Measurements from ENCODE around the gene LPIN2.

The LPIN2 gene

DNA sequence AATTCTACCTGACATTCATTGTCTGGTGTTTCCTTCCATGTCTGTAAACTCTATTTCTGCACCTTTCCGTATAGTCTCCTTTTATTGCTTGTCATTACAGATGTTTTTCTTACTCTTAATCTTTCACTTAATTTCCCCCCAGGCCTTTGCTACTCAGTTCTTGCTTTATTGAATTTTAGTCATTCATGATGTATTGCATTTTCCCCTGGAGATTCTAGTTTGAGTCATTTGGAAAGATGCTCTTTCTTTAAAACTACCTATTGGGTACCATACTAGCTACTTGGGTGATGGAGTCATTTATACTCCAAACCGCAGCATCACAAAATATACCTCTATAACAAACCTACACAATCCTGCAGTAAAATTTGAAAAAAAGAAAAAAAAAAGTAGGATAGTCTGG lies 27.2 kb upstream of the LPIN2 start:
- no peak overlapping the region for H3K4me3 ChIP-seq (ENCODE audit: low read depth, low read length, poor library complexity, severe bottlenecking)
- no peaks in the 10 kb centered on the region for H3K9me2 ChIP-seq (ENCODE audit: low read depth, low read length)
- H3K27ac ChIP-seq (ENCODE audit: low read depth, low read length, poor library complexity, severe bottlenecking), result no peak overlapping the region
- no peaks in the 10 kb centered on the region for H3K27me3 ChIP-seq (ENCODE audit: insufficient read depth, low read length)
- H3F3A ChIP-seq (ENCODE audit: insufficient read depth, low read length), result no peaks in the 10 kb centered on the region
- H3K4me1 ChIP-seq (ENCODE audit: insufficient read depth, low read length, severe bottlenecking), result peaks cover 7% of the 10 kb centered on the region
- no peak overlapping the region for H2AFZ ChIP-seq (ENCODE audit: low read length)
- no peaks in the 10 kb centered on the region for H3K36me3 ChIP-seq (ENCODE audit: insufficient read depth, low read length)
- TF ChIP-seq, protein P1, sequence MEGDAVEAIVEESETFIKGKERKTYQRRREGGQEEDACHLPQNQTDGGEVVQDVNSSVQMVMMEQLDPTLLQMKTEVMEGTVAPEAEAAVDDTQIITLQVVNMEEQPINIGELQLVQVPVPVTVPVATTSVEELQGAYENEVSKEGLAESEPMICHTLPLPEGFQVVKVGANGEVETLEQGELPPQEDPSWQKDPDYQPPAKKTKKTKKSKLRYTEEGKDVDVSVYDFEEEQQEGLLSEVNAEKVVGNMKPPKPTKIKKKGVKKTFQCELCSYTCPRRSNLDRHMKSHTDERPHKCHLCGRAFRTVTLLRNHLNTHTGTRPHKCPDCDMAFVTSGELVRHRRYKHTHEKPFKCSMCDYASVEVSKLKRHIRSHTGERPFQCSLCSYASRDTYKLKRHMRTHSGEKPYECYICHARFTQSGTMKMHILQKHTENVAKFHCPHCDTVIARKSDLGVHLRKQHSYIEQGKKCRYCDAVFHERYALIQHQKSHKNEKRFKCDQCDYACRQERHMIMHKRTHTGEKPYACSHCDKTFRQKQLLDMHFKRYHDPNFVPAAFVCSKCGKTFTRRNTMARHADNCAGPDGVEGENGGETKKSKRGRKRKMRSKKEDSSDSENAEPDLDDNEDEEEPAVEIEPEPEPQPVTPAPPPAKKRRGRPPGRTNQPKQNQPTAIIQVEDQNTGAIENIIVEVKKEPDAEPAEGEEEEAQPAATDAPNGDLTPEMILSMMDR (IDR thresholded peaks at IDR 0.05; ENCODE audit: low read length), result no peak
- no peak for TF ChIP-seq EZH2 (IDR thresholded peaks at IDR 0.05; ENCODE audit: borderline replicate concordance, low read length)
- no peak overlapping the region for H3K9ac ChIP-seq (ENCODE audit: low read length)
- H3K79me2 ChIP-seq (ENCODE audit: insufficient read depth, low read length), result no peaks in the 10 kb centered on the region
- no peak overlapping the region for H3K4me2 ChIP-seq (ENCODE audit: low read length)
- H4K20me1 ChIP-seq (ENCODE audit: insufficient read depth, low read length), result no peaks in the 10 kb centered on the region
- H3K9me3 ChIP-seq (ENCODE audit: low read length), result no peaks in the 10 kb centered on the region

- TF ChIP-seq, protein P1 (IDR thresholded peaks at IDR 0.05; ENCODE audit: low read length), result no peak
- no peak for TF ChIP-seq EZH2 (IDR thresholded peaks at IDR 0.05; ENCODE audit: borderline replicate concordance, low read length)
- H3K9ac ChIP-seq (ENCODE audit: low read length), result no peak overlapping the region
These were observed 24.5 kb upstream of the LPIN2 start for GRCh38 chr18:3037423-3037915.

GRCh38 chr18:3036108-3036507 lies 23.2 kb upstream of the LPIN2 start:
- Histone ChIP-seq H3K4me3 (ENCODE audit: low read depth, low read length, poor library complexity, severe bottlenecking) (no peak overlapping the region), H3K9ac (ENCODE audit: low read length) (no peak overlapping the region), H3K4me1 (ENCODE audit: insufficient read depth, low read length, severe bottlenecking) (no peaks in the 10 kb centered on the region), H3K4me2 (ENCODE audit: low read length) (no peak overlapping the region), H4K20me1 (ENCODE audit: insufficient read depth, low read length) (no peaks in the 10 kb centered on the region), H3K9me2 (ENCODE audit: low read depth, low read length) (no peaks in the 10 kb centered on the region), H3K27me3 (ENCODE audit: insufficient read depth, low read length) (no peaks in the 10 kb centered on the region), H2AFZ (ENCODE audit: low read length) (no peak overlapping the region), H3K36me3 (ENCODE audit: insufficient read depth, low read length) (no peaks in the 10 kb centered on the region), H3K9me3 (ENCODE audit: low read length) (no peaks in the 10 kb centered on the region), H3F3A (ENCODE audit: insufficient read depth, low read length) (no peaks in the 10 kb centered on the region), H3K27ac (ENCODE audit: low read depth, low read length, poor library complexity, severe bottlenecking) (no peak overlapping the region), H3K79me2 (ENCODE audit: insufficient read depth, low read length) (no peaks in the 10 kb centered on the region)
- no peak for TF ChIP-seq EZH2 (IDR thresholded peaks at IDR 0.05; ENCODE audit: borderline replicate concordance, low read length)
- TF ChIP-seq, protein P1 (IDR thresholded peaks at IDR 0.05; ENCODE audit: low read length), result no peak

More at GRCh38 chr18:3037423-3037915, 24.5 kb upstream of the LPIN2 start:
- no peaks in the 10 kb centered on the region for H3F3A ChIP-seq (ENCODE audit: insufficient read depth, low read length)
- H3K27me3 ChIP-seq (ENCODE audit: insufficient read depth, low read length), result no peaks in the 10 kb centered on the region
- no peaks in the 10 kb centered on the region for H3K9me2 ChIP-seq (ENCODE audit: low read depth, low read length)
- H3K27ac ChIP-seq (ENCODE audit: low read depth, low read length, poor library complexity, severe bottlenecking), result no peak overlapping the region
- no peaks in the 10 kb centered on the region for H3K9me3 ChIP-seq (ENCODE audit: low read length)
- H3K4me1 ChIP-seq (ENCODE audit: insufficient read depth, low read length, severe bottlenecking), result no peaks in the 10 kb centered on the region
- H4K20me1 ChIP-seq (ENCODE audit: insufficient read depth, low read length), result no peaks in the 10 kb centered on the region
- no peak overlapping the region for H3K4me2 ChIP-seq (ENCODE audit: low read length)
- H2AFZ ChIP-seq (ENCODE audit: low read length), result no peak overlapping the region
- no peak overlapping the region for H3K4me3 ChIP-seq (ENCODE audit: low read depth, low read length, poor library complexity, severe bottlenecking)
- no peaks in the 10 kb centered on the region for H3K36me3 ChIP-seq (ENCODE audit: insufficient read depth, low read length)
- H3K79me2 ChIP-seq (ENCODE audit: insufficient read depth, low read length), result no peaks in the 10 kb centered on the region

Data from OCI-LY1 (cell line).